HEK293 (cell line): ENCODE results near the gene PANK4.

Experiments used
- SETDB1 ChIP-seq: IDR thresholded peaks from one replicate; pipeline ENCODE4 v1.6.1; 2017; ENCODE audit warnings: mild to moderate bottlenecking, low read length, moderate library complexity, mixed read lengths; ENCODE audit not compliant: insufficient read length
- ZNF302 ChIP-seq: fragments of 450-650 bp; formaldehyde crosslinking; IDR thresholded peaks from 2 replicates; pipeline ENCODE4 v1.5.1; 2016; ENCODE audit warnings: missing biosample characterization, missing genetic modification characterization, low read depth
- ZNF692 ChIP-seq: fragments of 450-650 bp; formaldehyde crosslinking; IDR thresholded peaks from 2 replicates; pipeline ENCODE4 v1.5.1; 2016; ENCODE audit warnings: missing biosample characterization, missing genetic modification characterization
- TF ChIP-seq, protein P1 (sequence below): fragments of 450-650 bp; formaldehyde crosslinking; IDR thresholded peaks from 2 replicates; pipeline ENCODE4 v1.5.1; 2016; ENCODE audit warnings: missing biosample characterization, missing genetic modification characterization
- TF ChIP-seq, protein P2 (sequence below): fragments of 450-650 bp; formaldehyde crosslinking; IDR thresholded peaks from 2 replicates; pipeline ENCODE4 v1.5.1; 2016; ENCODE audit warnings: missing biosample characterization, missing genetic modification characterization

- TF ChIP-seq, protein P1, sequence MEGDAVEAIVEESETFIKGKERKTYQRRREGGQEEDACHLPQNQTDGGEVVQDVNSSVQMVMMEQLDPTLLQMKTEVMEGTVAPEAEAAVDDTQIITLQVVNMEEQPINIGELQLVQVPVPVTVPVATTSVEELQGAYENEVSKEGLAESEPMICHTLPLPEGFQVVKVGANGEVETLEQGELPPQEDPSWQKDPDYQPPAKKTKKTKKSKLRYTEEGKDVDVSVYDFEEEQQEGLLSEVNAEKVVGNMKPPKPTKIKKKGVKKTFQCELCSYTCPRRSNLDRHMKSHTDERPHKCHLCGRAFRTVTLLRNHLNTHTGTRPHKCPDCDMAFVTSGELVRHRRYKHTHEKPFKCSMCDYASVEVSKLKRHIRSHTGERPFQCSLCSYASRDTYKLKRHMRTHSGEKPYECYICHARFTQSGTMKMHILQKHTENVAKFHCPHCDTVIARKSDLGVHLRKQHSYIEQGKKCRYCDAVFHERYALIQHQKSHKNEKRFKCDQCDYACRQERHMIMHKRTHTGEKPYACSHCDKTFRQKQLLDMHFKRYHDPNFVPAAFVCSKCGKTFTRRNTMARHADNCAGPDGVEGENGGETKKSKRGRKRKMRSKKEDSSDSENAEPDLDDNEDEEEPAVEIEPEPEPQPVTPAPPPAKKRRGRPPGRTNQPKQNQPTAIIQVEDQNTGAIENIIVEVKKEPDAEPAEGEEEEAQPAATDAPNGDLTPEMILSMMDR (tag by site-specific recombination) = no peak
- TF ChIP-seq, protein P2, sequence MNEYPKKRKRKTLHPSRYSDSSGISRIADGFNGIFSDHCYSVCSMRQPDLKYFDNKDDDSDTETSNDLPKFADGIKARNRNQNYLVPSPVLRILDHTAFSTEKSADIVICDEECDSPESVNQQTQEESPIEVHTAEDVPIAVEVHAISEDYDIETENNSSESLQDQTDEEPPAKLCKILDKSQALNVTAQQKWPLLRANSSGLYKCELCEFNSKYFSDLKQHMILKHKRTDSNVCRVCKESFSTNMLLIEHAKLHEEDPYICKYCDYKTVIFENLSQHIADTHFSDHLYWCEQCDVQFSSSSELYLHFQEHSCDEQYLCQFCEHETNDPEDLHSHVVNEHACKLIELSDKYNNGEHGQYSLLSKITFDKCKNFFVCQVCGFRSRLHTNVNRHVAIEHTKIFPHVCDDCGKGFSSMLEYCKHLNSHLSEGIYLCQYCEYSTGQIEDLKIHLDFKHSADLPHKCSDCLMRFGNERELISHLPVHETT (tag by site-specific recombination) = no peak
- TF ChIP-seq ZNF302 = no peak
- TF ChIP-seq SETDB1 = no peak
- no peak for TF ChIP-seq ZNF692
Observed at GRCh38 chr1:2564815-2565374, 38.5 kb upstream of the PANK4 start.
